GM12865 (cell line): Measurements from ENCODE around the gene CHAT.

Experiments
- DNase-seq: peaks from one replicate; pipeline ENCODE4 v3.0.0; 2010; ENCODE audit warnings: low read depth
- H3K4me3 ChIP-seq: 2 replicates; pipeline ENCODE4 v1.5.1; 2011; ENCODE audit warnings: mild to moderate bottlenecking, low read depth, low read length, control low read depth
- TF ChIP-seq, protein P1 (sequence below): IDR thresholded peaks from 2 replicates; pipeline ENCODE4 v1.5.1; 2011; ENCODE audit warnings: low read length, control low read depth, low read depth, inconsistent platforms; ENCODE audit not compliant: insufficient read depth; ENCODE audit errors: missing control alignments

The CHAT gene

GRCh38 chr10:49575489-49576072 is 38.3 kb upstream of the CHAT start:
- DNase-seq = no peak
- TF ChIP-seq, protein P1, sequence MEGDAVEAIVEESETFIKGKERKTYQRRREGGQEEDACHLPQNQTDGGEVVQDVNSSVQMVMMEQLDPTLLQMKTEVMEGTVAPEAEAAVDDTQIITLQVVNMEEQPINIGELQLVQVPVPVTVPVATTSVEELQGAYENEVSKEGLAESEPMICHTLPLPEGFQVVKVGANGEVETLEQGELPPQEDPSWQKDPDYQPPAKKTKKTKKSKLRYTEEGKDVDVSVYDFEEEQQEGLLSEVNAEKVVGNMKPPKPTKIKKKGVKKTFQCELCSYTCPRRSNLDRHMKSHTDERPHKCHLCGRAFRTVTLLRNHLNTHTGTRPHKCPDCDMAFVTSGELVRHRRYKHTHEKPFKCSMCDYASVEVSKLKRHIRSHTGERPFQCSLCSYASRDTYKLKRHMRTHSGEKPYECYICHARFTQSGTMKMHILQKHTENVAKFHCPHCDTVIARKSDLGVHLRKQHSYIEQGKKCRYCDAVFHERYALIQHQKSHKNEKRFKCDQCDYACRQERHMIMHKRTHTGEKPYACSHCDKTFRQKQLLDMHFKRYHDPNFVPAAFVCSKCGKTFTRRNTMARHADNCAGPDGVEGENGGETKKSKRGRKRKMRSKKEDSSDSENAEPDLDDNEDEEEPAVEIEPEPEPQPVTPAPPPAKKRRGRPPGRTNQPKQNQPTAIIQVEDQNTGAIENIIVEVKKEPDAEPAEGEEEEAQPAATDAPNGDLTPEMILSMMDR = no peak
- H3K4me3 ChIP-seq = no peak overlapping the region

DNA sequence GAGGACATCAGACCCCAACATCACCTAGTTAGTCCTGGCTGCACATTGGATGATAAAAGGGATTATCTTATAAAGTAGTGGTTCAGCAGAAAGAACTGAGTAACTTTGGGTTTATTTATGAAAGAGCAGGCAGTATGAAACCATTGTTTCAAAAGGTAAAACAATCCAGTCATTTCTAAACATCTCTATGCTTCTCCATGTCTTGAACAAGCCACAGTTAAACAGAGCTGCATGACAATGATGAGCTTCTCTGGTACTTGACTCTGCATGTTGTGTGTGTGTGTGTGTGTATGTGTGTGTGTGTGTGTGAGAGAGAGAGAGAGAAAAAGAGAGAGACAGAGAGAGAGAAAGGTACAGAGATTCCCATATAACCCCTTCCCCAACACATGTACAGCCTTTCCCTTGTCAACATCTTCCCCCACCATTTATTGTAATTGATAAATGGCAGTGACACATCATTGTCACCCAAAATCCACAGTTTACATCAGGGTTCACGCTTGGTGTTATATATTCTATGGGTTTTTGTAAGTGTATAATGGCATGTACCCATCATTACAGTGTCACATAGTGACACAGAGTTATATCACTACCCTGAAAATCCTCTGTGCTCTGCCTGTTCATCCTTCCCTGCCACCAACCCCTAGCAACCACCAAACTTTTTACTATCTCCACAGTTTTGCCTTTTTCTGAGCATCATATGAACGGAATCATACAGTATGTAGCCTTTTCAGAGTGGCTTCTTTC is 36.5 kb upstream of the CHAT start:
- peak; percentile 37 for DNase-seq
- no peak overlapping the region for H3K4me3 ChIP-seq
- TF ChIP-seq, protein P1 = no peak

DNA sequence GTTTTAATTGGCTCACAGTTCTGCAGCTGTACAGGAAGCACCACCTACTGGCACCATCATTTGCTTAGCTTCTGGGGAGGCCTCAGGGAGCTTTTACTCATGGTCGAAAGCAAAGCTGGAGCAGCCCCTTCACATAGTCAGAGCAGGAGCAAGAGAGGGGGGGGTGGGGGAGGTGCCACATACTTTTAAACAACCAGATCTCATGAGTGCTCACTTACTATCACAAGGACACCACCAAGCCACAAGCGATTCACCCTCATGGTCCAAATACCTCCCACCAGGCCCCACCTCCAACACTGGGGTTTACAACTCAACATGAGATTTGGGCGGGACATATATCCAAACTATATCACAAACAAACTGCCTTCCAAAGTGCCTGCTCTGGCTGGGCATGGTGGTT is 35.4 kb upstream of the CHAT start:
- H3K4me3 ChIP-seq = no peak overlapping the region
- no peak for DNase-seq
- TF ChIP-seq, protein P1 = no peak

DNA sequence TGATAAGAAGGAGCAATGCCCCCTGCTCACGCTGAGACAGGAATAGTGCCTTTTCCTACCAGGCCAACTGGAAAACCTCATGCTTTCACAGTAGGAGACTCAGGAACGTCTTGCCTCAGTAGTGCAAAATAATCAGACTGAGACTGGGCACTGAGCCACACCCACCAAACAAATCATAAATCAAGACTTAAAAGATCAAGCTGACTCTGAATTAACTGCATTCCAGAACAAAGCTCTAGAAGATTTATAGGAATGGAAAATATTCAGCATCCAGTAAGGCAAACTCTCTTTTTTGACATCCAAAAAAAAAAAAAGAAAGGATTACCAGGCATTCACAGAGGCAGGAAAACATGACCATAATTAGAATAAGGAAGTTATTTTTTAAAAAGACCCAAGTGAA is 34.2 kb upstream of the CHAT start:
- no peak overlapping the region for H3K4me3 ChIP-seq
- TF ChIP-seq, protein P1 = no peak
- no peak for DNase-seq

DNA sequence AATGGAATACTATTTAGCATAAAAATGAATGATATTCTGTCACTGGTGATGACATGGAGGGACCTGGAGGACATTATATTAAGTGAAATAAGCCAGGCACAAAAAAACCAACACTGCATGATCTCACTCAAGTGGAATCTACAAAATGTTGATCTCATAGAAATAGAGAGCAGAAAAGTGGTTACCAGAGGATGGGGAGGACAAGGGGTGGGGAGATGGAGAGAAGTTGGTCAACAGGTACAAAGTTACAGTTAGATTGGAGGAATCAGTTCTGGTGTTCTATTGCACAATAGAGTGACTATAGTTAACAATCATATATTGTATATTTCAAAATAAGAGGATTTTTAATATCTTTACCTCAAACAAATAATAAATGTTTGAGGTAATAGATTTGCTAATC is 28.4 kb upstream of the CHAT start:
- no peak for DNase-seq
- TF ChIP-seq, protein P1 = no peak
- no peak overlapping the region for H3K4me3 ChIP-seq

DNA sequence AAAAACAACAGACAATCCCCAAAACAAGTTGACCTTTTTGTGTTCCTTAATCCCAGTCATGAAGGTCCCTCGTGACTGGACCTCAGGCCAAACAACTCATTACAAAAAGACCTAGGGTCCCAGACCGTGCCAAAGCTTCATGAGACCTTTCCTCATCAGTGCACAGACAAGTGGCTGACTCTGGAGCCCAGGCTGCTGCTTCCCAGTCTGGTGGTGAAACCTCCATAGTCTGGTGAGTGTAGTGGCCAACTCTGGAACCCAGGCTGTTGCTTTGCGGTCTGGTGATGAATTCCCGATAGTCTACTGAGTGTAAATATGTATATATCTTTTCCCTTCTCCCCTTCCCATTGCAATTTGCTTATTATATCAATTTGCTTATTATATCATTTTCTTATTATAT is 25.9 kb upstream of the CHAT start:
- TF ChIP-seq, protein P1 = no peak
- no peak for DNase-seq
- H3K4me3 ChIP-seq = no peak overlapping the region
